ENCODE measurements around the gene UBAC2. TPM values are rescaled to one million over a fixed set of nuclear protein-coding genes. Genes with fewer than 3 reads are reported as not detected.

Gene UBAC2
- total RNA-seq, 1 experiment from 2014 or later: 80.3 TPM

GRCh38 chr13:99376924-99377323 lies 176.3 kb downstream of the UBAC2 start:
- no peak for TF ChIP-seq CTCF (conservative IDR thresholded peaks at IDR 0.05)
- no peak for TF ChIP-seq EZH2 (IDR thresholded peaks at IDR 0.05; ENCODE audit: low read depth)
- Histone ChIP-seq H3K27ac (no peak overlapping the region), H3K9me2 (ENCODE audit: insufficient read depth) (no peaks in the 10 kb centered on the region), H3K79me2 (ENCODE audit: low read depth) (no peaks in the 10 kb centered on the region), H3K36me3 (ENCODE audit: low read depth) (peaks cover 7% of the 10 kb centered on the region; the same call in 1 of the 2 replicates), H3K9me3 (ENCODE audit: insufficient read depth, low read depth) (no peaks in the 10 kb centered on the region), H3K27me3 (ENCODE audit: insufficient read depth, low read depth) (no peaks in the 10 kb centered on the region), H3K4me2 (no peak overlapping the region), H2AFZ (no peak overlapping the region), H3F3A (ENCODE audit: insufficient read depth, low read depth) (no peaks in the 10 kb centered on the region), H4K20me1 (ENCODE audit: insufficient read depth) (peaks cover 5% of the 10 kb centered on the region; the same call in 1 of the 2 replicates), H3K4me1 (replicated peaks; ENCODE audit: insufficient read depth) (no peaks in the 10 kb centered on the region), H3K4me3 (no peak overlapping the region)
- no TSS peak for BruUV-seq (replicated peaks)
- no peak for DNase-seq
- POLR2A ChIA-PET (ENCODE audit: unreplicated experiment): no interaction called here
- CTCF ChIA-PET: no interaction called here
- intact Hi-C loops (cut with micrococcal nuclease; ENCODE audit: unreplicated experiment): no loop called here

GRCh38 chr13:99377641-99378040 lies 177.0 kb downstream of the UBAC2 start:
- Histone ChIP-seq H3K27me3 (ENCODE audit: insufficient read depth, low read depth) (no peaks in the 10 kb centered on the region), H3K9me3 (ENCODE audit: insufficient read depth, low read depth) (no peaks in the 10 kb centered on the region), H2AFZ (no peak overlapping the region), H3F3A (ENCODE audit: insufficient read depth, low read depth) (no peaks in the 10 kb centered on the region), H3K4me2 (no peak overlapping the region), H3K36me3 (ENCODE audit: low read depth) (peaks cover 5% of the 10 kb centered on the region; the same call in 1 of the 2 replicates), H3K4me1 (replicated peaks; ENCODE audit: insufficient read depth) (no peaks in the 10 kb centered on the region), H4K20me1 (ENCODE audit: insufficient read depth) (peaks cover 5% of the 10 kb centered on the region; the same call in 1 of the 2 replicates), H3K9me2 (ENCODE audit: insufficient read depth) (no peaks in the 10 kb centered on the region), H3K4me3 (no peak overlapping the region), H3K27ac (no peak overlapping the region), H3K79me2 (ENCODE audit: low read depth) (no peaks in the 10 kb centered on the region)
- ChIA-PET CTCF (no interaction called here), POLR2A (ENCODE audit: unreplicated experiment) (no interaction called here)
- intact Hi-C loops (cut with micrococcal nuclease; ENCODE audit: unreplicated experiment): no loop called here
- no peak for DNase-seq
- TF ChIP-seq CTCF (conservative IDR thresholded peaks at IDR 0.05): no peak
- no peak for TF ChIP-seq EZH2 (IDR thresholded peaks at IDR 0.05; ENCODE audit: low read depth)
- BruUV-seq (replicated peaks): no TSS peak

GRCh38 chr13:99378985-99379733 lies 178.5 kb downstream of the UBAC2 start:
- Histone ChIP-seq H3K4me2 (no peak overlapping the region), H3K9me2 (ENCODE audit: insufficient read depth) (no peaks in the 10 kb centered on the region), H3K4me1 (replicated peaks; ENCODE audit: insufficient read depth) (no peaks in the 10 kb centered on the region), H3K27ac (no peak overlapping the region), H3K79me2 (ENCODE audit: low read depth) (no peaks in the 10 kb centered on the region), H3K9me3 (ENCODE audit: insufficient read depth, low read depth) (no peaks in the 10 kb centered on the region), H3F3A (ENCODE audit: insufficient read depth, low read depth) (no peaks in the 10 kb centered on the region), H3K27me3 (ENCODE audit: insufficient read depth, low read depth) (no peaks in the 10 kb centered on the region), H2AFZ (no peak overlapping the region), H3K36me3 (ENCODE audit: low read depth) (peaks cover 5% of the 10 kb centered on the region; the same call in 1 of the 2 replicates), H4K20me1 (ENCODE audit: insufficient read depth) (peaks cover 6% of the 10 kb centered on the region; the same call in 1 of the 2 replicates), H3K4me3 (no peak overlapping the region)
- POLR2A ChIA-PET (ENCODE audit: unreplicated experiment): no interaction called here
- TF ChIP-seq EZH2 (IDR thresholded peaks at IDR 0.05; ENCODE audit: low read depth): no peak
- TF ChIP-seq CTCF (conservative IDR thresholded peaks at IDR 0.05): no peak
- intact Hi-C loops (cut with micrococcal nuclease; ENCODE audit: unreplicated experiment): no loop called here
- CTCF ChIA-PET: no interaction called here
- DNase-seq: no peak
- BruUV-seq (replicated peaks): no TSS peak

Data from PC-9 (cell line).